ENCODE results near the gene LGR6. TPM values are rescaled to one million over a fixed set of nuclear protein-coding genes. Genes with fewer than 3 reads are reported as not detected.

The LGR6 gene
- total RNA-seq, 2 experiments from 2014 or later, result 0.26 TPM; not detected in 1

GRCh38 chr1:202201266-202201665 lies 7.7 kb downstream of the LGR6 start:
- no peak overlapping the region for H3K27ac Mint-ChIP-seq
- ATAC-seq (peak; percentile 31), DNase-seq (no peak)
- no peaks in the 10 kb centered on the region for H3K36me3 Mint-ChIP-seq
- no peak overlapping the region for H3K4me3 Mint-ChIP-seq
- peaks cover 16% of the 10 kb centered on the region for H3K4me1 Mint-ChIP-seq
- CTCF ChIA-PET, result interaction anchor here (1.3 to 1.5 kb wide), 2 partner anchors 9 to 17 kb away, joined by 4 read pairs; no protein-coding TSS in a partner anchor
- H3K9me3 Mint-ChIP-seq (ENCODE audit: low read depth), result no peaks in the 10 kb centered on the region
- peaks cover 20% of the 10 kb centered on the region for H3K27me3 Mint-ChIP-seq

DNA sequence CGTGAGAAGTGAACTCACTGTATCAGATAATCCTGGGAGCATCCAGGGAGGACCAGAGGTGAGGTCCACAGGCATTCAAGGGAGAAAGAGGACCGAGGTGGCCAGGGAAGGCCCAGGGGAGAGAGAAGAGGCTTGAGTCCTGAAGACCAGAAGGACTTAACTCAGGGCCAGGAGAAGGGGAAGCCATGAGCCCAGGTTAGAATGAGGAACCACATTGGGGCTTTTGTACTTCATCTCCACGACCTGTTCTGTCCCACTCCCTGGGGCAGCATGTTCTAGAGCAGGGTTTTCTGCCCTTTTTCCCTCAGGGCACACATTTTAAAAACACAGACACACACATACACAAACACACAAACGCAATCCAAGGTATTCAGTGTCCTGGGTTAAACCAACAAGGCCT lies 8.4 kb downstream of the LGR6 start:
- H3K4me3 Mint-ChIP-seq, result no peak overlapping the region
- H3K27me3 Mint-ChIP-seq, result peaks cover 19% of the 10 kb centered on the region
- ATAC-seq, result no peak
- no peaks in the 10 kb centered on the region for H3K9me3 Mint-ChIP-seq (ENCODE audit: low read depth)
- no peak for DNase-seq
- H3K4me1 Mint-ChIP-seq, result peaks cover 16% of the 10 kb centered on the region
- no peaks in the 10 kb centered on the region for H3K36me3 Mint-ChIP-seq
- CTCF ChIA-PET, result interaction anchor here (0.8 to 1.3 kb wide), 3 partner anchors 9 to 518 kb away, joined by 4 to 7 read pairs (median 4); partner anchors contain the start of gene LGR6
- no peak overlapping the region for H3K27ac Mint-ChIP-seq

GRCh38 chr1:202202500-202203168 lies 9.0 kb downstream of the LGR6 start:
- Mint-ChIP-seq H3K9me3 (ENCODE audit: low read depth) (no peaks in the 10 kb centered on the region), H3K36me3 (no peaks in the 10 kb centered on the region), H3K27me3 (peaks cover 18% of the 10 kb centered on the region), H3K4me3 (no peak overlapping the region), H3K27ac (no peak overlapping the region), H3K4me1 (peaks cover 16% of the 10 kb centered on the region)
- CTCF ChIA-PET, result interaction anchor here (0.8 to 1.2 kb wide), 2 partner anchors 9 to 517 kb away, joined by 4 to 7 read pairs; partner anchors contain the start of gene LGR6
- no peak for ATAC-seq
- DNase-seq, result no peak

GRCh38 chr1:202203238-202204039 lies 9.8 kb downstream of the LGR6 start:
- Mint-ChIP-seq H3K27me3 (peaks cover 10% of the 10 kb centered on the region), H3K27ac (no peak overlapping the region), H3K36me3 (no peaks in the 10 kb centered on the region), H3K4me1 (peaks cover 10% of the 10 kb centered on the region), H3K4me3 (no peak overlapping the region), H3K9me3 (ENCODE audit: low read depth) (no peaks in the 10 kb centered on the region)
- ATAC-seq (peak; percentile 65), DNase-seq (peak; percentile 47)
- CTCF ChIA-PET, result interaction anchor here (0.8 to 1.4 kb wide), 3 partner anchors 10 to 15 kb away, joined by 5 to 7 read pairs (median 5); partner anchors contain the start of gene LGR6

DNA sequence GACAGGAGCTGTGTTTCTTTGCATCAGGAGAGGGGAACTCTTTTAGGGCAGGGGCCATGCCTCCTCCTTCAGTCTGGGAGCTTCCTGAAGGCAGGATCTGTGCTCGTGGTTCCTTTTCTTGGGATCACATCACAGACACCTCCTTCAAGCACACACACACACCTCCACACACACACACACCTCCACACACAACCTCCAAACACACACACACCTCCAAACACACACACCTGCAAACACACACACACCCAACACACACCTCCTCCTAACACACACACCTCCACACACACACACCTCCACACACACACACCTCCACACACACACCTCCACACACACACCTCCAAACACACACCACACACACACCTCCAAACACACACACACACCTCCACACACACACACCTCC lies 10.5 kb downstream of the LGR6 start:
- CTCF ChIA-PET, result interaction anchor here (0.8 to 1.4 kb wide), 2 partner anchors 11 to 16 kb away, joined by 5 read pairs; partner anchors contain the start of gene LGR6
- H3K27me3 Mint-ChIP-seq, result peaks cover 5% of the 10 kb centered on the region

GRCh38 chr1:202205523-202206190 lies 12.1 kb downstream of the LGR6 start:
- CTCF ChIA-PET, result interaction anchor here (1.0 kb wide), 1 partner anchor 65 kb away, joined by 3 read pairs; no protein-coding TSS in a partner anchor
- no peaks in the 10 kb centered on the region for H3K36me3 Mint-ChIP-seq
- peaks cover 5% of the 10 kb centered on the region for H3K27me3 Mint-ChIP-seq
- H3K27ac Mint-ChIP-seq, result no peak overlapping the region
- peaks cover 10% of the 10 kb centered on the region for H3K4me1 Mint-ChIP-seq
- ATAC-seq (no peak), DNase-seq (no peak)
- H3K4me3 Mint-ChIP-seq, result no peak overlapping the region
- H3K9me3 Mint-ChIP-seq (ENCODE audit: low read depth), result no peaks in the 10 kb centered on the region

More for the DNA sequence above, 10.5 kb downstream of the LGR6 start:
- Mint-ChIP-seq H3K27ac (no peak overlapping the region), H3K9me3 (ENCODE audit: low read depth) (no peaks in the 10 kb centered on the region), H3K4me3 (no peak overlapping the region), H3K36me3 (no peaks in the 10 kb centered on the region), H3K4me1 (peaks cover 10% of the 10 kb centered on the region)
- no peak for ATAC-seq
- no peak for DNase-seq

- Mint-ChIP-seq H3K27ac (no peak overlapping the region), H3K36me3 (no peaks in the 10 kb centered on the region), H3K4me1 (no peaks in the 10 kb centered on the region), H3K9me3 (ENCODE audit: low read depth) (no peaks in the 10 kb centered on the region), H3K4me3 (no peak overlapping the region), H3K27me3 (peaks cover 14% of the 10 kb centered on the region)
- CTCF ChIA-PET, result interaction anchor here (0.8 kb wide), 1 partner anchor 106 kb away, joined by 3 read pairs; no protein-coding TSS in a partner anchor
- DNase-seq, result no peak
- ATAC-seq, result no peak
Observed at GRCh38 chr1:202207292-202207691, 13.7 kb downstream of the LGR6 start.

GRCh38 chr1:202208351-202208857 lies 14.8 kb downstream of the LGR6 start:
- ATAC-seq (no peak), DNase-seq (no peak)
- CTCF ChIA-PET, result no interaction called here
- Mint-ChIP-seq H3K27me3 (peaks cover 25% of the 10 kb centered on the region), H3K36me3 (no peaks in the 10 kb centered on the region), H3K4me3 (no peak overlapping the region), H3K9me3 (ENCODE audit: low read depth) (no peaks in the 10 kb centered on the region), H3K4me1 (no peaks in the 10 kb centered on the region), H3K27ac (no peak overlapping the region)

DNA sequence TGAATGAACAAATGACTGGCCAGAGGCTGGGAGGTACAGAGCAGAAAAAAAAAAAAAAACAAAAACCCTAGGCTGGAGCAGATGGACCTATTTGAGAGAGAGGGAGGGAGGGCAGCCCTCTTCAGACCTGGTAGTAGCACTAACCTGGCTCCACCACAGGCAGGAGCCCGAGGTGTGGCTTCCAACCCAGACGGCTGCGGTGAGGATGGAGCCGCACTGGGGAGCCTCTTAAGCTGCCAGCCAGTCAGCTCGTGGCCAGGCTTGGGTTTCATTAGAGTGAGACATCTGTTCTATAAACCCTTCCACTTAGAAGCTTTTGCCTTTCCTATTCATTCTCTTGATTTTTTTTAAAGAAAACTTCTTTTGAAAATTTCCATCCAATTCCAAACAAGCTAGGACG lies 16.8 kb downstream of the LGR6 start:
- Mint-ChIP-seq H3K4me3 (no peak overlapping the region), H3K27me3 (peaks cover 42% of the 10 kb centered on the region), H3K36me3 (no peaks in the 10 kb centered on the region), H3K4me1 (peaks cover 5% of the 10 kb centered on the region), H3K9me3 (ENCODE audit: low read depth) (no peaks in the 10 kb centered on the region), H3K27ac (no peak overlapping the region)
- peak; percentile 53 for DNase-seq
- ATAC-seq, result peak; percentile 53
- CTCF ChIA-PET, result interaction anchor here (0.7 to 2.1 kb wide), 6 partner anchors 18 to 779 kb away, joined by 3 to 7 read pairs (median 4); partner anchors contain the start of gene LGR6

GRCh38 chr1:202210969-202211368 lies 17.4 kb downstream of the LGR6 start:
- CTCF ChIA-PET, result interaction anchor here (0.7 to 2.1 kb wide), 6 partner anchors 18 to 780 kb away, joined by 3 to 7 read pairs (median 4); partner anchors contain the start of gene LGR6
- no peak for ATAC-seq
- Mint-ChIP-seq H3K27ac (no peak overlapping the region), H3K4me1 (peaks cover 5% of the 10 kb centered on the region), H3K4me3 (no peak overlapping the region), H3K27me3 (peaks cover 48% of the 10 kb centered on the region), H3K9me3 (ENCODE audit: low read depth) (no peaks in the 10 kb centered on the region), H3K36me3 (no peaks in the 10 kb centered on the region)
- no peak for DNase-seq

DNA sequence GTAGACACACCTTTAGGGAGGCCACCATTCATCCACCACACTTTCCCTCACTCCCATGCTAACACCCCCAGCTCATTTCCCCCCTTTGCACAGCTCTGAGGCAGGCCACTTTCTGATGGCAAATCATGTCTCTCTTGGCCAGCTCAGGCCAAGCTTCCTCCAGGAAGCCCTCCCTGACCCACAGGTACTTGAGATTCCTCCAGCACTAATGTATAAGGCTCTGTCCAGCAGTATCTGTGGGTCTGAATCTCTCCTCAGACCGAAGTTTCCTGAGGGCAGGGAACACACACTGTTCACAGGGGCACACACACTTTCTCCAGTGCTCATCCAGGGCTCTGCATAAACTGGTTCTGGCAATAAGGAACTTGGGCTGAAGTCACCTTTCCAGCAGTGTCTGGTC lies 19.2 kb downstream of the LGR6 start:
- peaks cover 60% of the 10 kb centered on the region for H3K27me3 Mint-ChIP-seq
- no peak overlapping the region for H3K27ac Mint-ChIP-seq
- no peaks in the 10 kb centered on the region for H3K9me3 Mint-ChIP-seq (ENCODE audit: low read depth)
- ATAC-seq, result no peak
- no peak overlapping the region for H3K4me3 Mint-ChIP-seq
- H3K4me1 Mint-ChIP-seq, result peaks cover 5% of the 10 kb centered on the region
- no peak for DNase-seq
- H3K36me3 Mint-ChIP-seq, result no peaks in the 10 kb centered on the region
- CTCF ChIA-PET, result interaction anchor here (0.8 to 3.5 kb wide), 4 partner anchors 20 to 103 kb away, joined by 3 to 15 read pairs (median 4); partner anchors contain the start of gene LGR6

DNA sequence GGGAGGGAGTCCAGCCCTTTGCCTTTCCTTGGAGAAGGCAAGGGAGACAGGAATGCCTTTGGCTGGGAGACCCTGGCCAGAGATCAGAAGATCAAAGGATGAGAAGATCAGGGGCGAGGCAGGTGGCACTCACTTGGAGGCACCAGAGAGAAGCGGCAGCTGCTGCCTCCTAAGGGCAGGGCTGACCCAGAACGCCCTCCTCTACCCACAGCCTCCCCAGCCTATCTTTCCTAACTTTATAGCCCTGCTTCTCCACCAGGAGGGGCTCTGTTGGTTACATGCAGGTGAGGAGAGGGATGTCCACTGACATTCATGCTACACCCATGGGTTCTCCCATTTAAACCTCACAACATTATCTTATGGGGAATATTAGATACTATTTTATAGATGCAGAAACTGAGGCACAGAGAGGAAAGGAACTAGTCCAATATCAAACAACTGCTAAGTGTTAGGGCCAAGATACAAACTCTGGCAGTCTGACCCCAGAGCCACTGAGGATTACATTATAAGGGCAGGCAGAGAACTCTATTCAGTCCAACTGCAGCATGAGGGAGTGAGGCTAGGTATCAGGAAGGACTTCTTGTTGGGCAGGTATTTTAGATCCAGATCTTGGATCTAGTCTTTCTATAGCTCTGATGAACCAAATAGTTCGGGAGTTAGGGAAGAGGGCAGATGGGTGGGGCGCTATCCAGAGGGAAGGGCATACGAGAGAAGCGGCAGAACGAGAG lies 19.9 kb downstream of the LGR6 start:
- no peak overlapping the region for H3K27ac Mint-ChIP-seq
- H3K4me1 Mint-ChIP-seq, result peaks cover 5% of the 10 kb centered on the region
- H3K9me3 Mint-ChIP-seq (ENCODE audit: low read depth), result no peaks in the 10 kb centered on the region
- peaks cover 66% of the 10 kb centered on the region for H3K27me3 Mint-ChIP-seq
- no peaks in the 10 kb centered on the region for H3K36me3 Mint-ChIP-seq
- H3K4me3 Mint-ChIP-seq, result no peak overlapping the region
- ATAC-seq (no peak), DNase-seq (no peak)
- CTCF ChIA-PET, result interaction anchor here (1.0 to 3.5 kb wide), 4 partner anchors 20 to 493 kb away, joined by 3 to 15 read pairs (median 4); partner anchors contain the start of gene LGR6
